NCI-H1436 treated with DMSO at 0.1 percent for 48 hours (cell line): ENCODE measurements around the gene GRM4.

ENCODE experiments used
- DNase-seq: peaks from one replicate; lab custom pipeline; 2025; lab: John Stamatoyannopoulos, UW

GRM4 gene

GRCh38 chr6:34157236-34157830 is 11.4 kb upstream of the GRM4 start:
- DNase-seq = no peak

- no peak for DNase-seq
These were observed 9.8 kb upstream of the GRM4 start for GRCh38 chr6:34155471-34156300.

- DNase-seq = no peak
These were observed 9.0 kb upstream of the GRM4 start for GRCh38 chr6:34154668-34155447.

GRCh38 chr6:34152806-34153520 is 7.1 kb upstream of the GRM4 start:
- DNase-seq = no peak

- no peak for DNase-seq
These were observed 6.2 kb upstream of the GRM4 start for GRCh38 chr6:34152042-34152524.

- DNase-seq = no peak
These were observed 5.6 kb upstream of the GRM4 start for GRCh38 chr6:34151321-34152041.

GRCh38 chr6:34150766-34151165 is 4.9 kb upstream of the GRM4 start:
- no peak for DNase-seq

GRCh38 chr6:34149831-34150400 is 4.0 kb upstream of the GRM4 start:
- DNase-seq = no peak

GRCh38 chr6:34149452-34149810 is 3.5 kb upstream of the GRM4 start:
- DNase-seq = no peak

- DNase-seq = no peak
These were observed 3.0 kb upstream of the GRM4 start for GRCh38 chr6:34148631-34149451.

GRCh38 chr6:34147906-34148630 is 2.2 kb upstream of the GRM4 start:
- DNase-seq = no peak

- no peak for DNase-seq
These were observed 1.1 kb upstream of the GRM4 start for GRCh38 chr6:34146801-34147592.

GRCh38 chr6:34145161-34146020 is 496 bp downstream of the GRM4 start:
- DNase-seq = no peak

- no peak for DNase-seq
These were observed 1.2 kb downstream of the GRM4 start for GRCh38 chr6:34144581-34145160.

GRCh38 chr6:34143884-34144580 is 1.9 kb downstream of the GRM4 start:
- DNase-seq = peak; percentile 22

GRCh38 chr6:34143196-34143883 is 2.5 kb downstream of the GRM4 start:
- DNase-seq = no peak
